ENCODE data around the gene PLCB4. TPM values are rescaled to one million over a fixed set of nuclear protein-coding genes. Genes with fewer than 3 reads are reported as not detected.

PLCB4 gene
- total and polyA plus RNA-seq, 2 experiments from 2014 or later, result 6.5 to 16.1 TPM

GRCh38 chr20:9409352-9409751, 340.5 kb downstream of the PLCB4 start:
- Histone ChIP-seq H3K36me3 (ENCODE audit: insufficient read depth) (no peaks in the 10 kb centered on the region), H3K4me2 (no peak overlapping the region), H3K4me1 (ENCODE audit: insufficient read depth) (no peaks in the 10 kb centered on the region), H3K79me2 (replicated peaks; ENCODE audit: insufficient read depth) (no peaks in the 10 kb centered on the region), H3F3A (replicated peaks; ENCODE audit: low read depth) (no peaks in the 10 kb centered on the region), H4K20me1 (replicated peaks; ENCODE audit: insufficient read depth) (no peaks in the 10 kb centered on the region), H3K27me3 (ENCODE audit: insufficient read depth) (no peaks in the 10 kb centered on the region), H2AFZ (no peak overlapping the region), H3K4me3 (no peak overlapping the region), H3K27ac (ENCODE audit: low read depth) (no peak overlapping the region), H3K9me2 (ENCODE audit: insufficient read depth) (no peaks in the 10 kb centered on the region)
- Mint-ChIP-seq H3K4me1 (no peaks in the 10 kb centered on the region; the same call in 2 of the 3 replicates), H3K36me3 (ENCODE audit: low read depth) (peaks cover 9% of the 10 kb centered on the region), H3K9me3 (no peaks in the 10 kb centered on the region), H3K4me3 (no peak overlapping the region), H3K27ac (no peak overlapping the region), H3K27me3 (ENCODE audit: insufficient read depth, low read depth, poor library complexity) (no peaks in the 10 kb centered on the region)
- ATAC-seq (no peak), DNase-seq (ENCODE audit: low spot score) (no peak)
- TF ChIP-seq STAT1 (IDR thresholded peaks at IDR 0.05; ENCODE audit: unreplicated experiment) (no peak), CREB1 (CRISPR knock-in tag; IDR thresholded peaks at IDR 0.05; ENCODE audit: low read depth) (no peak), REST (IDR thresholded peaks at IDR 0.05; ENCODE audit: unreplicated experiment) (no peak), ZNF114 (CRISPR knock-in tag; IDR thresholded peaks at IDR 0.05) (no peak), NANOG (IDR thresholded peaks at IDR 0.05; ENCODE audit: borderline replicate concordance) (no peak), ETS1 (IDR thresholded peaks at IDR 0.05) (no peak), ZNF331 (CRISPR knock-in tag; IDR thresholded peaks at IDR 0.05; ENCODE audit: low read depth) (no peak), CTCF (conservative IDR thresholded peaks at IDR 0.05; ENCODE audit: low read depth in 2 of 2) (no peak), EZH2 (IDR thresholded peaks at IDR 0.05; ENCODE audit: low read depth, unreplicated experiment) (no peak), EZH2phosphoT487 (IDR thresholded peaks at IDR 0.05; ENCODE audit: unreplicated experiment) (no peak), POLR2AphosphoS5 (IDR thresholded peaks at IDR 0.05; ENCODE audit: low read depth) (no peak), ZNF462 (CRISPR knock-in tag; IDR thresholded peaks at IDR 0.05) (no peak), JUNB (IDR thresholded peaks at IDR 0.05; ENCODE audit: unreplicated experiment) (no peak)

All from GM23338 (cell line).